GM21576 (cell line): Measurements from ENCODE around the gene ZNF101.

Experiments
- ATAC-seq: cut with Tn5 transposase; IDR thresholded peaks from one replicate; pipeline ENCODE4 v1.9.1; 2021; ENCODE audit warnings: mild to moderate bottlenecking, moderate library complexity; ENCODE audit not compliant: unreplicated experiment

The ZNF101 gene

DNA sequence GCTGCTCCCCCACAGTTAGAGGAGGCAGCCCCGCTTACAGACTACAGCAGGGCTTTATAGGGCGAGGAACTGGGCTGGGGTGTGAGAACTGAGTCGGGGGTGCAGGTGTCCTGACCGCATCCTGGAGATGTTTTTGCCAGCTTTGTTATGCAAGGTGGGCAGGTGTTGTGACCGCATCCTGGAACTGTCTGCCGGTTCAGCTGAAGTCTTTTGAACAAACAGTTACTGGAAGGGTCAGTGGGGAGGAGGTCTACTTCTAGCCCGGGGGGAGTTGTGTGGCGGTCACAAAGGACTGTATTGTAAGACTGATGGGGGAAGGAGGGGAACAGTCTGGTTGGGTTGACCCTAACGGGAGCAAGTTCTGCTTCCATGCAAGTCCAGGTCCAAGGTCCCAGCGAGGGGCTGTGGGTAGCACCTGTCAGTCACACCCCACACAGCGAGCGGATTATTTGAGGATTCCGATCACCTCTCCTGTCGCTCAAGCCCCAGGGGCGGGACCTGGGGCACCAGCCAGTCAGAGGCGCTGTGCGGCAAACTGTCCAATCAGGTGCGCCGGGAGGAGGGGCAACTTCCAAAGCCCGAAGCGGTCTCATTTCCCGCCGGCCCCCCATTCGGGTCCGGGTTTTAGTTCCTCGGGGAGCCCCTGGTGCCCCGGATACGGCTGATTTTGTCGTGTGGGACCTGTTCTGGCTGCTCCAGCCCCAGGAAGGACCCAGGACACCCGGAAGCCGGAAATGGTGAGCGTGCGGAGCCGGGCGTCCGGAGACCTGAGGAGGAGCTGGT is at the start of gene ZNF101:
Gene ZNF101 (plus strand): TSS at position 610 of the 783 bp plus-strand sequence. CDS start 125 bp downstream, at position 735.
- ATAC-seq, result peak; percentile 62

DNA sequence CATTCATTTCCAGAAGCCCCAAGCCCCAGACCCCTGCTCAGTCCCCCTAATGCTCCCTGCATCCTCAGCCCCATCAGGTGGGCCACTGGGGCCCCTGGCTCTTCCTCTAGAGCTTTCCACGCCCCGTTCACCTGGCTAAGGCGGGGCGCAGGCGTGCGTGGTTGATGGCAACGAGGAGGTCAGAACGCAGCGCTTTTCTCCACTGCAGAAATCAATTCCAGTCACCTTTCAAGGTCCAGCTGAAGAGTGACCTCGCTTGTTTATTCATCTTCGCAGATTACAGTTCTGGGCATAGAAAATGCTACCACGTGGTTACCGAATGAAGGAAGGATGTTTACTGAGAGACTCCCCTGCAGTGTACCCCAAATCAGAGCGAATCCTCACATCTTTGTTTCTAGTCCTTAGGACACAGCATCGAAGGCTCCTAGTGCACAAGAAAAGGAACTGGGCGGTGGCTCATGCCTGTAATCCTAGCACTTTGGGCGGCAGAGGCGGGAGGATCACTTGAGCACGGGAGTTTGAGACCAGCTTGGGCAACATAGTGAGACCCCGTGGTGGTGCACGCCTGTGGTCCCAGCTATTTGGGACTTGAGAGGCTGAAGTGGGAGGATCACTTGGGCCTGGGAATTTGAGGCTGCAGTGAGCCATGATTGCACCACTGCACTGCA is 49.3 kb upstream of the ZNF101 start:
- no peak for ATAC-seq

DNA sequence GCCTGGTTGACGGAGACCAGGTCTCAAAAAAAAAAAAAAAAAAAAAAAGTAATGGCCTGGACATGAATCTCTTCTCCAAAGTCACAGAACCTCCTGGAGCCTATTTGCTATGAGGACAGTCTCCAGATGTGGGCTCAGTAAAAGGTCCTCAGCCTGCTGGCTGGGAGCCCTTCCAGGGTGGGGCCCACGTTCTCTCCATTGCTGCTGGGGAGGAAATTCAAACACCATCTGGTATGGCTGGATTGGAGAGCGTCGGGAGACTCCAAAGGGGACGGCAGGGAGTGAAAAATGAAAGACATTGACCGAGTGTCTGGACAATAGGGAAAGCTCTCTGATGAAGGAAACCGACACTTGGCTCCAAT is 48.8 kb upstream of the ZNF101 start:
- no peak for ATAC-seq

DNA sequence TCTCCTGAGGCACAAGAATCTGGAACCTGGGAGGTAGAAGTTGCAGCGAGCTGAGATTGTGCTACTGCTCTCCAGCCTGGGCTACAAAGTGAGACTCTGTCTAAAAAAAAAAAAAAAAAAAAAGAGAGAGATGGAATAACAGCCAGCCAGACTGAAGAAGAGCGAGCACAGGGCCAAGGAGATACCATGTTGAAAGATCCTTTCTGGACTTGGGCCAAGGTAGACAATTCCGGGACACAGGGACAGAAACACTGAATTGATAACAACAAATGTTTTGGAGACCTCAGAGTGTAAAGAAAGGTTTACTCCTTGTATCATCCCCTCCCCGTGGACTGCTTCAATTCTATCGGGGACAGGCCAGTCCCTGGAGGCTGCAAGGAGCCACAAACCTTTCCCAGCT is 45.3 kb upstream of the ZNF101 start:
- no peak for ATAC-seq

DNA sequence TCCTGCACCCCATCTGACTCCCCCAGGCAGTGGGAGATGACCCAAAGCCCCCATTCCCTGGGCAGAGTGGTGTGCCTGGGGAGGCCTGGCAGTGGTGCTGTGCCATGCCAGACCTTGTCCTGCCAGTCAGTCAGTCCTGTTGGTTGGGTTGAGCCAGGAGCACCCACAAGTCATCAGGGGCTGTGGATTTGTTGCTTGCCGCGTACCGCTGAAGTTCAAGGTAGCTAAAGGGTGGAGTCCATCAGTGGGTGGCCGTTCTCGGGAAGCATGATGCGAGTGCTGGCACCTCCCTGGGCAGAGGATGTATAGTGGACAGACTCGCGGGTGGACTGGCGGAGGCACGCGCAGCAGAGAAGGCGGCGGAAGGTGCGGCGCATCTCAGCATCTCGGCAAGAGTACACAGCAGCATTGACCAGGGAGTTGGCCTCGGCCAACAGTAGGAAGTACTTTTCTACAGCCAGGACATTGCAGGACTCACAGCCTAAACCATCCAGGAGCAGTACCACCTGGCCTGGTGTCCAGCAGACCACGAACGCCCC is 44.5 kb upstream of the ZNF101 start:
- no peak for ATAC-seq

DNA sequence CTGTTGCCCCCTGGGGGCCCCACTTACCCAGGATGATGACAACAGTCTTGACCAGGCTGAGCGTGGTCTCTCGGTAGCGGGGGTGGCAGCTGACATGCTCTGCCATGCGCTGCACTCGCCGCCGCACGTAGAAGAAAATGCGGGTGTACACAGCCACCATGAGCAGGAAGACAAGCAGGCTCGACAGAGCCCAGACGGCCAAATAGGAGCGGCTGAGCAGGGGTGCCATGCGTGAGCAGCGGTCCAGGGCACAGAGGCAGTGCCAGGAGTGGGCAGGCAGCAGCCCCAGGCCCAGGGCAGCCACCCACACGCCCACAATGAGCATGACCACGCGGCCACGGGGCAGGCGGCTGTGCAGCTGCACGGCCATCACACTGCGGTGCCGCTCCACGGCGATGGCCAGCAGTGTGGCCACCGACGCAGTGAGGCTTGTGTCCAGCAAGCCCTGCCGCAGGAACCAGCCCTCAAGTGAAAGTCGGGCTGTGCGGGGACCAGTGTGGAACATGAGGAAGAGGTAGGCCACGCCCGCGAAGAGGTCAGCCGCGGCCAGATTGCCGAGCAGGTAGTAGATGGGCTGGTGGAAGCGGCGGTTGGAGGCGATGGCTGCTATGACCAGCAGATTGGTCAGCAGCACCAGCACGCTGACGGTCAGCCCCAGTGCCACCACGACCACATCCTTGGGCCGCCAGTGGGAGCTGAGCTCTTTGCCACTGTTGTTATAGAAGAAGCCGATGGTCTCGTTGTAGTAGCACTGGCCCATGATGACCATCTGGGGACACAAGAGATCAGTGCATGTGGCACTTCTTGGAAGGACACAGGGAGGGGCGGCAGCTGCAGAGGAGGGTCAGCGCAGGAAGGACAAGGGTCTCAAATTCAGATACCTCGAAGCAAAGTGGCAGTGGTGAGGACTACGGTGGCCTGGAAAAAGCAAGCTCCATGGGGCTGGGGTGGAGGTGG is 41.8 kb upstream of the ZNF101 start:
- ATAC-seq, result no peak

DNA sequence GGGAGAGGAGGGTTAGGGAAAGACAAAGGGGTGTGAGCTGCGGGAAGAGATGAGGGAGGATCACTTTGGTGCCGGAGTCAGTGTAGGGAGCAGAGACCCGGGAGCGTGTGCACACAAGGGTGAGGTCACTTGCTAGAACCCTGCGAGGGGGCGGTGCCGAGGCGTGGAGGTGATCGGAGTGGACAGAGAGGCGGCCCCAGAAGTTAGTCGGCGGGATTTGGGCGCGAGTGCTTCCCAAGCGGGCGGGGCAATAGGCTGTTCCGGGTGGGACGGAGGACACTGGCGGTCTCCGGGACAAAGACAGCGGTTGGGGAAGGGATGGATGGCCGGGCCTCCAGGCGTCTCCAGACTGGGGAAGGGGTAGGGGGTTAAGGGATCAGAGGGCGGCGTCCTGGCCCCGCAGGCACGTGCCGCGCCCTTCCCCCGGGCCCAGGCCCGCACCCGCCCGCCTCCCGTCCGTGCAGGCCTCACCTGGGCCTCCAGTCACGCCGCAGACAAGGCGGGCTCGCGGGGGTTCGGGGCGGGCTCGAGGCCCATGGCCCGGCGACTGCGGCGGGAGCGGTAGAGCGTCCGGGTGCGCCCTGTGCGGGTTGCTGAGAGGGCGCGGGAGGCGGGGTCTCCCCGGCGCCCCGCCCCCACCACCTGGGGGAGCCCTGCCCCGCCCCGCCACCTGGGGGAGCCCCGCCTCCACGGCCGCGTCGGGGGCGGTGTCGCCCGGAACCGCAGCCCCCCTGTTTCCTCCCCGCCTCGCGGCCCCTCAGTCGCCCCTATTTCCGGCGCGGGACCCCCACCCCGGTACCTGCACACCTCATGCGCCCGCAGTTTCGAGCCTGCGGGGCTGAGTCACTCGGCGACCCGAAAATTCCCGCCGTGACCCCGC is 40.8 kb upstream of the ZNF101 start, which contains the start of gene LPAR2:
Gene LPAR2 (minus strand): TSS at position 600 of the 880 bp plus-strand sequence. CDS start 945 bp downstream, outside the sequence.
- ATAC-seq, result peak; percentile 58

DNA sequence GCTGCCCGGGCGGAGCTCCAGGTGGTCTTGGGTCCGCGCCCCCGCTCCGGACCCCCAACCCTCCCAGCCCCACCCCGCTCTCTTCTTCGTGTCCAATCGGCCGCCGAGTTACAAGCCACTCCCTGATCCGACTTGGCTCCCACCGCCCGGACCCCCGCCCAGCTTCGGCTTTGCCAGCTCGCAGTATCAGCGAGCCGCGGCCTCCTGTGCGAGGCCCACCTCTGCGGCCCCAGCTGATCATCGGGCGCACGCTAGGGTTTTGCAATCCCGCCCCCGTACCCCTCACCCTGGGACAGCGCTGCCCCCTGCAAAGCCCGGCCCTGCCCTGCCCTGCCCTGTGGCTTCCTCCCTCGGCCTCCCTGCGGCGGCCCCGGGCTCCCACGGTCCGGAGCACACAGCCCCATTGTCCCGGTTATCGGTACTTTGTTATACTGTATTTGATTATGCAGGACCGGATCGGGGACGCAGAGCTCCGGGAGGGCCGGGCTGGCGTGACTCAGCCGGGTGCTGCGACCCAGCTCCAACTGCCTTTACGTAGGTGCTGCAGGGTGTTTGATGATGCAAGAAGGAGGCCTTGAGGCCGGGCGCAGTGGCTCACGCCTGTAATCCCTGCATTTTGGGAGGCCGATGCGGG is 40.0 kb upstream of the ZNF101 start:
- ATAC-seq, result no peak

DNA sequence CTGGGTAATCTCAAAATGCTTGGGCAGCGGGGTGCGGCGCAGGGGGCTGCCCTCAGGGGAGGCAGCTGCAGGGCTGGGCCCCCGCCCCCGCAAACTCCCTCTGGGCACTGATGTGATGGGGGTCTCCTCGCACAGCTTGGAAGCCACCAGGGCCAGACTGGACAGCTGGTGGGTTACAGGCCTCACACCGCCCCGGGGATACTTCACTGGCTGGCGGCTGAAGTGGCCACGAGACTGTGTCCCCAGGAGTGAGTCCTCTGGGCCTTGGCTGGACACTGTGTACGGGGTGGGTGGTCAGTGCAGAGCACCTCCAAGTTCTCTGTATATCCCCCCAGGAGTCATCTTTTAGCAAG is 38.6 kb upstream of the ZNF101 start:
- ATAC-seq, result no peak

DNA sequence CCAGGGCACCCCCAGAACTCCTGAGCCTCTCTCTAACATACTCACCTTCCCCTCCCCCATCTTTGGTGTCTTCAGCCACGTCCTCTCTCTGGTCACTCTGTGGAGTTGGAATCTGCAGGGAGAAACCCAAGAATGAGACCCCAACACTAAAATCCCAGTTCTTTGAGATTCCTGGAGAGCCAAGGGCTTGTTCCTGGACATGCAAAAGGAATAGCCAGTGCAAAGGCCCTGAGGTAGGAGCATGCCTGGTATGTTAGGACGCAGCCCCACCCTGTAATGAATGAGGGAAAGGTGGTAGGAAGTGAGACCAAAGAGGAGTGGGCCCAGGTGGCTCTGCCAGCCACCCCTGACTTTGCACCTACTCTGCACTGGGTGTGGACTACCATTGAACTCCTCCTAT is 38.2 kb upstream of the ZNF101 start:
- no peak for ATAC-seq

DNA sequence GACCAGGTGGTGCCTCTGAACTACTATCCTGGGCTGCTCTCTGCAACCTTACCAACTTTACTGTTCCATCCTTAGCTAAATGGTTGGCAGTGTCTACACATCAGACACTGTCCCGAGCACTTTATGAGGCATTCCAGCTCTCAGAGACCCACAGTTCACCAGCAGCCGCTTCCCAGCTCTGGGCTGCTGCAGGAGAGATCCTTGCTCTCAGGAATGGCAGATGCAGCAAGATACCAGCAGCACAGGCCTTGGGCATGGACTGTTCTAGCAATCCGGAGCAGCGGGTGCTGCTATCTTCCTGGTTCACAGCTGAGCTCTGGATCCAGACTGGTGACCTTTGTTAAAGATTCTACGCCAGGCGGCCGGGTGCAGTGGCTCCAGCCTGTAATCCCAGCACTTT is 37.3 kb upstream of the ZNF101 start:
- ATAC-seq, result no peak

DNA sequence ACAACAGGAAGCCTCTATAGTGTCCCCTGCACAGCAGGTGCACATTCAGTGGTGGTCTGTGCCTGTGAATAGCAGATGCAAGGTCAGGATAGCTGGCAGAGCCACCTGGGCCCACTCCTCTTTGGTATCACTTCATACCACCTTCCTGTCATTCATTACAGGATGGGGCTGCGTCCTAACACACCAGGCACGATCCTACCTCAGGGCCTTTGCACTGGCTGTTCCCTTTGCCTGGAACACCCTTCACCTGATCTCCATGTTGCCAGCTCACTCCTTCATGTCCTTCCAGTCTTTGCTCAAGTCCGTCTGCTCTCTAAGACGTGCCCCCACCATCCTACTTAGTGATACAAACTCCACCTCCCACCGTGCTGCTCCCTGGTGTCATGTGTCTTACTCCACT is 36.0 kb upstream of the ZNF101 start:
- no peak for ATAC-seq

DNA sequence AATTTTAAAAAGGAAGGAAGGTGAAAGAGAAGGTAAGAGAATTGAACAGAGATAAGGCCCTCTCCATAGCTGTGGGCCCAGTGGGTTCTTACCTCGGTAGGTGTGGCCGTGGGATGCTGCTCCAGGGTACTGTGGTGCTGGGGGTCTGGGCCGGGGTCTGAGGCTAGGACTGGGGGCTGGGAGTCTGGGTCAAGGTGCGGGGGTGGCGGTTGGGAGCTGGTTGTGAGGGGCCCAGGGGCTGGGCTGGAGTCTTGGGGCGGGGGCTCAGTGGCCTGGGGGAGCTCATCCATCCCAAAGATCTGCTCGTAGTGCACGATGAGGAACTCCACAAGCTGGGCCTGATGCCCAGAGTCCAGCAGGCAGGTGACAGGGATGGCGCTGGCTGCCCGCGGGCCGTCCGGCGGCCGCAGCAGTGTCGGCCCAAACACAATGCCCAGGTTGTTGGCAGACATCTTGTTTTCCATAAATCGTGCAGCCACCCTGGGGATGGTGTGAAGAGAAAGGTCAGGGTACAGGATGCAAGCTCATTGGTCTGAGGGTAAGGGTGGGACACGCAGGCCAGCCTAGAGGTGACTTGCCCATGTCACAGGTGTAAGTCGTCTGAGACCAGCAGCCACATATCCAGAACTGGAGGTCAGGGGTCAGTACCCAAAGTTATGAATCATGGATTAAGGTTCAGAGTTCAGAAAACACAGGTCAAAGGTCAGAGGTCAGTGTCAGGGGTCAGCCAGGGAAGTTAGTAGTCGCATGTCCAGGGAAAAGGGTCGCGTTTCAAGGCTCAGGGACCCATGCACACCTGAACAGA is 34.7 kb upstream of the ZNF101 start:
- ATAC-seq, result no peak

DNA sequence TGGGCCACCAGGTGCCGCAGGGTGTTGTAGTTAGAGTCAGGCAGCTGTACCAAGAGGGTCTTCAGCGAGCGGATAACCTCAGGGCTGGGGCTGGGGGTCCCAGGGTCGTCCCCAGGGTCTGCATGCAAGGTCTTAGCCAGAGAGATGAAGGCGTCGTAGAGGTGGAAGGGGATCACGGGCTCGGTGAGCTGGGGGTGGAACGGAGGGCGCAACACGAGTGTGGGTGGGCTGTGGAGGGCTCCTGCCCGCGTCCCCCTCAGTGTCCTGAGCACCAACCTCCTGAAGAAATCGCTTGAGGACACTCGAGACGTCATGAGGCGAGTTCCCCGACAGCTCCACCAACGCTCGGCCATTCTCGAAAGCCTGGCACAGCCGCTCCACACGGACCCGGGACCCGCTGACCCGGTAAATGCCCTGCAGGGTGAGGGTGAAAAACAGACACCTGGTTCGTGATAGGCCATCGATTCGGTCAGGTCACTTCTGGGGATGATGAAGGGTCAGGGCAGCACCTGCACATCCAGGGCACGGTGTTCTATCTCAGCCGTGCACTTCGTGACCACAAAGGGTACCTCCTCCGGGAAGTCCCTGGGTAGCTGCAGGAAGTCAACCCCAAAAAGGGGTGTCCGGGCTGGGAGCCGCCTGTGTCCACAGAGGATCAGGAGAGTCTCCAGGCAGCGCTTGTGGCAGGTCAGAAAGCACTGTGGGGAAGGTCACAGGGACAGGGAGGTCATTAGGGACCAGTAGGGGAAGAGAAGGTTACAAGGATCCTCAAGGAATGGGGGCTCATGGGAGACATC is 33.9 kb upstream of the ZNF101 start:
- no peak for ATAC-seq

DNA sequence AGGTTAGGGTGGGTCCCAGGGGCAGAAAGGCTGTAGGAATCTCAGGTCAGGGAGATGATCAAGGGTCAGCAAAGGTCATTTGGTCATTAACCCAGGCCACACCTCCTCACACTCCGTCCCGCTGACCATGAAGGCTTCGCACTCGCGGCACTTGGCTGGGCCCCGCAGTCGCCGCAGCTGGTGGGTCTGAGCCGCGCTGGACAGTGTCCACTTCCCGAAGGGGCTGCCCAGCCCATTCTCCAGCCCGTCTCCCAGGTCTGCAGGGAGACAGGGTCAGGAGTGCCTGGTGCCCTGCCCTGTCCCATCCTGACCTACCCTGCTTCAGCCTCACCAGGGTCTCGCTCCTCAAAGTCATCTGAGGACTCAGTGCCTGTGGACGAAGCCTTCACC is 33.3 kb upstream of the ZNF101 start:
- ATAC-seq, result no peak

DNA sequence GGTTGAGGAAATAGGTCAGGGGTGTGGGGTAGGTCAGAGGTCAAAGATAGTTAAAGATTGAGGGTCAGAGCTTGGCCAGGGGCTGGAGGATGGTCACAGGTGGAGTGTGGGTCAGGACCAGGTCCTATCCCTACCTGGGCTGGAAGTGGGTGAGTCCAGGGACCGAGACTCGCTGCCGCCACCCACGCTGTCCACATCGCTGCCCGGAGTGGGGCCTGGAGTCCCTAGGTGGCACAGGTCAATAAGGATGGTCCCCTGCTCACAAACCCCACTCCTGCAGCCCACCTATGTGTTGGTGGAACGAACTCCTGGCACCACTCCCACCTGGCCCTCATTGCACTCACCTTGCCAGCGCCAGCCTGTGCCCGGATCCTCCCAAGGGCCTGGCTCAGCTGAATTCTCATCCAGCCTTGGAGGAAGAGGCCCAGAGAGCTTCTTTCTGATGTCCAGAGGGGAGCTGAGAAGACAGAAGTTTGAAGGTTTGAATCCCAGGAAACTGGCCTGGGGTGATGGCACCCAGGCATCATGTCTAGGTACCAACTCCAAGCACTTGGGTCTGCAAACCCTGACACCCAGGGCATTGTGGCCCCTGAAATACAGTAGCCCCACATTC is 32.0 kb upstream of the ZNF101 start:
- no peak for ATAC-seq

DNA sequence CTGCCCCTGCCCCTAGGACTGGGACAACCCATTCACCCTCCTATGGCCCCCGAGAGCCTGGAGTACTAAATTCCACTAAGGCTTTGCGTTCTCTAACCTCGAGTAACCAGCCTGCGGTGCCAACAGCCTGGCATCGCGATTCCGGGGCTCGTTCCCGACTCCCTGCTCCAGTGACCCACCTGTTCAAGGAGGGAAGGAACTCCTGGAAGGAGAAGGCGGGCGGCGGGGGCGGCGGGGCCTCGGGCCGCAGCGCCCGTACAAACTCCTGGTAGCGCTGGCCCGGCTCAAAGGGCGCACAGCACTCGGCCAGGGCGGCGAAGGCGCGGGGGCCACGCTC is 31.5 kb upstream of the ZNF101 start:
- no peak for ATAC-seq
